K562 (cell line): ENCODE measurements around the gene FOS. TPM values are rescaled to one million over a fixed set of nuclear protein-coding genes. Genes with fewer than 3 reads are reported as not detected.

Experiments
- CCAR2 ChIP-seq: fragments of 200-400 bp; formaldehyde crosslinking; IDR thresholded peaks from 2 replicates; pipeline ENCODE4 v1.6.1; 2017; ENCODE audit warnings: mild to moderate bottlenecking, low read depth, low read length
- CEBPZ ChIP-seq: fragments of 150-350 bp; IDR thresholded peaks from 2 replicates; pipeline ENCODE4 v1.6.1; 2014; ENCODE audit warnings: low read depth, mild to moderate bottlenecking, low read length, borderline replicate concordance
- CHD1 ChIP-seq: fragments of 200-600 bp; sonication (generic); IDR thresholded peaks from one replicate; pipeline ENCODE4 v1.6.1; 2012; ENCODE audit warnings: mild to moderate bottlenecking, moderate library complexity, low read length, inconsistent platforms
- CHD2 ChIP-seq: IDR thresholded peaks from 2 replicates; pipeline ENCODE4 v1.6.1; 2011; ENCODE audit warnings: low read depth, low read length
- DACH1 ChIP-seq: fragments of 450-650 bp; IDR thresholded peaks from 2 replicates; pipeline ENCODE4 v1.6.1; 2018; ENCODE audit not compliant: partially characterized antibody
- DNMT1 ChIP-seq: fragments of 450-650 bp; IDR thresholded peaks from 2 replicates; pipeline ENCODE4 v1.6.1; 2016; ENCODE audit warnings: antibody characterized with exemption, mild to moderate bottlenecking
- HDAC2 ChIP-seq: fragments of 450-650 bp; IDR thresholded peaks from 2 replicates; pipeline ENCODE4 v1.6.1; 2016; ENCODE audit warnings: mild to moderate bottlenecking
- HDAC8 ChIP-seq: fragments of 450-650 bp; IDR thresholded peaks from 2 replicates; pipeline ENCODE4 v1.6.1; 2016; ENCODE audit warnings: mild to moderate bottlenecking, missing genetic modification characterization, moderate library complexity, missing compliant biosample characterization
- HDGF ChIP-seq: fragments of 450-650 bp; IDR thresholded peaks from 2 replicates; pipeline ENCODE4 v1.6.1; 2016
- HNRNPL ChIP-seq: fragments of 200-400 bp; formaldehyde crosslinking; IDR thresholded peaks from 2 replicates; pipeline ENCODE4 v1.6.1; 2017; ENCODE audit warnings: low read depth, mild to moderate bottlenecking, low read length
- MBD1 ChIP-seq: fragments of 250-450 bp; sonication (Bioruptor Pico); IDR thresholded peaks from 2 replicates; pipeline ENCODE4 v1.8.0; 2022; ENCODE audit warnings: inconsistent platforms
- MEF2D ChIP-seq: conservative IDR thresholded peaks from 2 replicates; pipeline ENCODE4 v1.6.1; 2016; ENCODE audit warnings: low read depth, missing genetic modification characterization, missing compliant biosample characterization
- NCOA6 ChIP-seq: fragments of 450-650 bp; IDR thresholded peaks from 2 replicates; pipeline ENCODE4 v1.6.1; 2017; ENCODE audit warnings: mild to moderate bottlenecking
- NFIC ChIP-seq: fragments of 450-650 bp; IDR thresholded peaks from 2 replicates; pipeline ENCODE4 v1.6.1; 2017; ENCODE audit warnings: mild to moderate bottlenecking, inconsistent platforms
- PCBP2 ChIP-seq: fragments of 200-400 bp; formaldehyde crosslinking; IDR thresholded peaks from 2 replicates; pipeline ENCODE4 v1.6.1; 2018; ENCODE audit warnings: low read length, low read depth, mild to moderate bottlenecking, moderate library complexity; ENCODE audit not compliant: poor library complexity, severe bottlenecking
- TCF3 ChIP-seq: sonication (generic); formaldehyde crosslinking; IDR thresholded peaks from 2 replicates; pipeline ENCODE4 v1.4.0; 2020; ENCODE audit warnings: mild to moderate bottlenecking, missing genetic modification reagents
- TFAM ChIP-seq: fragments of 250-450 bp; sonication (Bioruptor Pico); conservative IDR thresholded peaks from 2 replicates; pipeline ENCODE4 v1.5.0; 2021; ENCODE audit warnings: mild to moderate bottlenecking, moderate library complexity
- YBX1 ChIP-seq: fragments of 450-650 bp; IDR thresholded peaks from 2 replicates; pipeline ENCODE4 v1.7.1; 2016; ENCODE audit warnings: mild to moderate bottlenecking
- ZNF668 ChIP-seq: fragments of 250-450 bp; sonication (Bioruptor Pico); IDR thresholded peaks from 2 replicates; pipeline ENCODE4 v1.8.0; 2022; ENCODE audit warnings: mild to moderate bottlenecking, inconsistent platforms
- ZNF764 ChIP-seq: fragments of 250-450 bp; sonication (Bioruptor Pico); IDR thresholded peaks from 2 replicates; pipeline ENCODE4 v1.4.0; 2020; ENCODE audit warnings: low read depth, mild to moderate bottlenecking, moderate library complexity
- polyA plus RNA-seq, 8 experiments: library from polyadenylated mRNA; depleted of rRNA in 4 of 8; stranded (reverse) in 5 of 8; unstranded in 3 of 8; fragments of >200 nt; fragmentation: Nextera tagmentation in 2 of 8; fragmentation: Illumina TruSeq in 1 of 8; extraction: Ambion mirVana in 2 of 8; extraction: Trizol in 1 of 8; gene quantifications; 2 replicates each; pipeline versions ENCODE4 v1.2.1 to v1.2.3, GENCODE V29; 2011 to 2014; ENCODE audit warnings: inconsistent platforms in 1 of 8, missing spikeins in 1 of 8
- total RNA-seq, 7 experiments: library from RNA; depleted of rRNA in 6 of 7; stranded (reverse); fragments of >200 nt in 6 of 7; fragmentation: Illumina TruSeq in 2 of 7; extraction: Trizol in 2 of 7; gene quantifications; 2 replicates each; pipeline versions ENCODE4 v1.2.1 to v1.2.3, GENCODE V29; 2011 to 2021; ENCODE audit warnings: low replicate concordance in 1 of 7
- TF ChIP-seq, protein P1 (sequence below): fragments of 450-650 bp; IDR thresholded peaks from 2 replicates; pipeline ENCODE4 v1.6.1; 2017; ENCODE audit warnings: antibody characterized with exemption

Gene FOS
- total and polyA plus RNA-seq, 9 of the 15 experiments (the other 6 are each of a cell fraction or from before 2014, with no cell fraction given) = 0.54 to 13.8 (median 8.9) TPM

GRCh38 chr14:75277008-75277814 lies 1.4 kb upstream of the FOS start (continued):
- TF ChIP-seq DACH1 (no peak), CHD2 (no peak), CHD1 (no peak), ZNF668 (CRISPR knock-in tag) (no peak), PCBP2 (no peak), CEBPZ (no peak), HDAC8 (no peak), MBD1 (CRISPR knock-in tag) (no peak), TFAM (no peak), DNMT1 (no peak), HDAC2 (peak; percentile 32; the same call in 1 of the 2 replicates), YBX1 (no peak), CCAR2 (no peak), MEF2D (no peak), NFIC (no peak), ZNF764 (no peak), HNRNPL (no peak), TCF3 (CRISPR knock-in tag) (no peak), HDGF (no peak), NCOA6 (no peak)
- TF ChIP-seq, protein P1, sequence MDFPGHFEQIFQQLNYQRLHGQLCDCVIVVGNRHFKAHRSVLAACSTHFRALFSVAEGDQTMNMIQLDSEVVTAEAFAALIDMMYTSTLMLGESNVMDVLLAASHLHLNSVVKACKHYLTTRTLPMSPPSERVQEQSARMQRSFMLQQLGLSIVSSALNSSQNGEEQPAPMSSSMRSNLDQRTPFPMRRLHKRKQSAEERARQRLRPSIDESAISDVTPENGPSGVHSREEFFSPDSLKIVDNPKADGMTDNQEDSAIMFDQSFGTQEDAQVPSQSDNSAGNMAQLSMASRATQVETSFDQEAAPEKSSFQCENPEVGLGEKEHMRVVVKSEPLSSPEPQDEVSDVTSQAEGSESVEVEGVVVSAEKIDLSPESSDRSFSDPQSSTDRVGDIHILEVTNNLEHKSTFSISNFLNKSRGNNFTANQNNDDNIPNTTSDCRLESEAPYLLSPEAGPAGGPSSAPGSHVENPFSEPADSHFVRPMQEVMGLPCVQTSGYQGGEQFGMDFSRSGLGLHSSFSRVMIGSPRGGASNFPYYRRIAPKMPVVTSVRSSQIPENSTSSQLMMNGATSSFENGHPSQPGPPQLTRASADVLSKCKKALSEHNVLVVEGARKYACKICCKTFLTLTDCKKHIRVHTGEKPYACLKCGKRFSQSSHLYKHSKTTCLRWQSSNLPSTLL = no peak
